Endothelial cell of umbilical vein (primary cell): ENCODE data around the gene SPAG16. TPM values are rescaled to one million over a fixed set of nuclear protein-coding genes. Genes with fewer than 3 reads are reported as not detected.

Experiments
- BruUV-seq: library from RNA; stranded (reverse); fragments of 400-500 nt; replicated peaks from 2 replicates; lab custom pipeline; 2021; lab: Mats Ljungman, UMichigan
- CTCF ChIA-PET: fragments of 300-600, 350-600 bp; sonication (Branson Sonifier 250); formaldehyde crosslinking; loops from one replicate; lab custom pipeline; 2021; ENCODE audit warnings: antibody characterized with exemption, inconsistent platforms; lab: Charles Lee
- POLR2A ChIA-PET: fragments of 300-600, 350-600 bp; sonication (Branson Sonifier 250); formaldehyde crosslinking; loops from one replicate; lab custom pipeline; 2021; ENCODE audit warnings: antibody characterized with exemption, inconsistent platforms; lab: Charles Lee
- DNase-seq: peaks from one replicate; pipeline ENCODE4 v3.0.0-alpha.2; 2011; ENCODE audit warnings: low read depth, low spot score
- FAIRE-seq: peaks from 2 replicates; lab custom pipeline; 2011; peaks lifted over from hg19 to GRCh38; lab: Jason Lieb, UNC
- H2AFZ ChIP-seq: 2 replicates; pipeline ENCODE4 v1.6.0; 2012; ENCODE audit warnings: low read depth, low read length, control low read depth, inconsistent platforms
- H3K27ac ChIP-seq: 2 replicates; pipeline ENCODE4 v1.5.1; 2011; ENCODE audit warnings: low read depth, mild to moderate bottlenecking, control low read depth, low read length, moderate library complexity; ENCODE audit not compliant: insufficient read depth
- H3K27me3 ChIP-seq, 2 experiments: 2 replicates each; pipeline versions ENCODE4 v1.6.0 to v1.6.1; 2011; ENCODE audit warnings: low read length in 2 of 2, mixed read lengths in 1 of 2; ENCODE audit not compliant: control insufficient read depth in 2 of 2, insufficient read depth in 2 of 2
- H3K36me3 ChIP-seq, 2 experiments: 2 replicates in 1 of 2; 3 replicates in 1 of 2; pipeline ENCODE4 v1.5.1; 2011; ENCODE audit warnings: low read length in 2 of 2, mild to moderate bottlenecking in 1 of 2, moderate library complexity in 1 of 2; ENCODE audit not compliant: control insufficient read depth in 2 of 2, insufficient read depth in 2 of 2; ENCODE audit errors: extremely low read depth in 1 of 2
- H3K4me1 ChIP-seq: 3 replicates; pipeline ENCODE4 v1.5.1; 2011; ENCODE audit warnings: mild to moderate bottlenecking, low read length; ENCODE audit not compliant: control insufficient read depth, insufficient read depth; ENCODE audit errors: extremely low read depth
- H3K4me2 ChIP-seq: 2 replicates; pipeline ENCODE4 v1.6.1; 2011; ENCODE audit warnings: low read length, control low read depth, mixed read lengths; ENCODE audit not compliant: insufficient read depth
- H3K4me3 ChIP-seq, 3 experiments: fragments of 200-600 bp in 1 of 3; sonication (generic), shearing (Covaris generic) in 1 of 3; replicated peaks in 1 of 3; 2 replicates each; pipeline ENCODE4 v1.5.1; 2011 to 2016; ENCODE audit warnings: control low read depth in 3 of 3, low read length in 3 of 3, mild to moderate bottlenecking in 2 of 3, inconsistent platforms in 1 of 3, low read depth in 1 of 3, moderate library complexity in 1 of 3; ENCODE audit not compliant: insufficient read depth in 1 of 3
- H3K79me2 ChIP-seq: 2 replicates; pipeline ENCODE4 v1.6.0; 2012; ENCODE audit warnings: low read length, inconsistent platforms; ENCODE audit not compliant: control insufficient read depth, insufficient read depth
- H3K9ac ChIP-seq: replicated peaks from 2 replicates; pipeline ENCODE3; 2011; ENCODE audit warnings: low read length, control low read depth; ENCODE audit not compliant: insufficient read depth; ENCODE audit errors: extremely low read depth
- H3K9me1 ChIP-seq: replicated peaks from 3 replicates; pipeline ENCODE4 v1.6.0; 2011; ENCODE audit warnings: mild to moderate bottlenecking, low read length; ENCODE audit not compliant: control insufficient read depth, insufficient read depth; ENCODE audit errors: extremely low read depth
- H3K9me3 ChIP-seq: replicated peaks from 2 replicates; pipeline ENCODE4 v1.5.1; 2012; ENCODE audit warnings: low read length, inconsistent platforms; ENCODE audit not compliant: control insufficient read depth, insufficient read depth
- H4K20me1 ChIP-seq: replicated peaks from 2 replicates; pipeline ENCODE3; 2011; ENCODE audit warnings: mild to moderate bottlenecking, low read length; ENCODE audit not compliant: control insufficient read depth, insufficient read depth; ENCODE audit errors: extremely low read depth
- EZH2 ChIP-seq: IDR thresholded peaks from 2 replicates; pipeline ENCODE4 v1.6.1; 2012; ENCODE audit warnings: borderline replicate concordance, low read depth, mild to moderate bottlenecking, moderate library complexity, low read length, inconsistent platforms; ENCODE audit not compliant: severe bottlenecking
- FOS ChIP-seq: IDR thresholded peaks from 2 replicates; pipeline ENCODE4 v1.6.1; 2011; ENCODE audit warnings: mild to moderate bottlenecking, low read length, moderate library complexity, borderline replicate concordance; ENCODE audit not compliant: insufficient read depth
- GATA2 ChIP-seq: IDR thresholded peaks from 2 replicates; pipeline ENCODE4 v1.7.0; 2011; ENCODE audit warnings: low read depth, mild to moderate bottlenecking, moderate library complexity, mixed read lengths, low read length; ENCODE audit not compliant: insufficient read length, insufficient read depth
- JUN ChIP-seq: IDR thresholded peaks from 2 replicates; pipeline ENCODE4 v1.6.1; 2011; ENCODE audit warnings: borderline replicate concordance, low read depth; ENCODE audit not compliant: insufficient read length, insufficient read depth
- MYC ChIP-seq: IDR thresholded peaks from one replicate; pipeline ENCODE4 v1.6.1; 2011; ENCODE audit warnings: mild to moderate bottlenecking, low read depth, low read length
- POLR2A ChIP-seq: IDR thresholded peaks from 2 replicates; pipeline ENCODE4 v1.6.1; 2012; ENCODE audit warnings: low read depth, mild to moderate bottlenecking, control low read depth, low read length
- POLR2AphosphoS5 ChIP-seq: IDR thresholded peaks from 2 replicates; pipeline ENCODE4 v1.6.1; 2012; ENCODE audit warnings: low read depth, mild to moderate bottlenecking, control low read depth, low read length, moderate library complexity; ENCODE audit not compliant: insufficient read depth
- dilution Hi-C: fragments of 300-500 bp; cut with MboI; formaldehyde crosslinking; loops from one replicate; pipeline ENCODE4 v1.15.0; 2019; ENCODE audit warnings: low sequenced_read_pairs; ENCODE audit not compliant: extremely low pct_ligation_motif_present
- intact Hi-C: fragments of 100-400 bp; cut with micrococcal nuclease; formaldehyde crosslinking; loops from one replicate; pipeline ENCODE4 v1.10.0; 2022
- polyA plus RNA-seq, 4 experiments: library from polyadenylated mRNA; depleted of rRNA in 3 of 4; stranded (reverse) in 3 of 4; unstranded in 1 of 4; fragments of >200 nt; gene quantifications; 2 replicates each; pipeline versions ENCODE4 v1.2.1 to v1.2.3, GENCODE V29; 2011 to 2012; ENCODE audit warnings: missing spikeins in 1 of 4
- total RNA-seq: library from RNA; stranded (reverse); gene quantifications from 2 replicates; pipeline ENCODE4 v1.2.3, GENCODE V29; 2021
- TF ChIP-seq, protein P1 (sequence below), 2 donors: IDR thresholded peaks; 1 replicate in 1 of 2; 2 replicates in 1 of 2; pipeline ENCODE4 v1.5.1; 2011; ENCODE audit warnings: low read length in 2 of 2, mild to moderate bottlenecking in 2 of 2, moderate library complexity in 2 of 2, control low read depth in 1 of 2, inconsistent platforms in 1 of 2, low read depth in 1 of 2; ENCODE audit not compliant: insufficient read depth in 1 of 2; ENCODE audit errors: extremely low read depth in 1 of 2
- TF ChIP-seq, protein P2 (sequence below): IDR thresholded peaks from 2 replicates; pipeline ENCODE4 v1.6.1; 2011; ENCODE audit not compliant: insufficient read depth, insufficient read length

Gene SPAG16
- total and polyA plus RNA-seq, 2 donors (not counting 3 experiments of a cell fraction or from before 2014, with no cell fraction given): 4.0 to 7.7 TPM

- Histone ChIP-seq H3K4me1 (no peaks in the 10 kb centered on the region), H3K9me3 (no peaks in the 10 kb centered on the region), H3K9ac (no peak overlapping the region), H3K9me1 (no peaks in the 10 kb centered on the region), H3K36me3 (no peaks in the 10 kb centered on the region), H3K27ac (no peak overlapping the region), H4K20me1 (no peaks in the 10 kb centered on the region), H3K4me2 (no peak overlapping the region), H3K4me3 (no peak overlapping the region), H2AFZ (no peak overlapping the region), H3K27me3 (no peaks in the 10 kb centered on the region), H3K79me2 (no peaks in the 10 kb centered on the region)
- POLR2A ChIA-PET: no interaction called here
- DNase-seq: no peak
- dilution Hi-C loops: no loop called here
- intact Hi-C loops: no loop called here
- no TSS peak for BruUV-seq
- no peak for TF ChIP-seq POLR2A
- TF ChIP-seq, protein P1, sequence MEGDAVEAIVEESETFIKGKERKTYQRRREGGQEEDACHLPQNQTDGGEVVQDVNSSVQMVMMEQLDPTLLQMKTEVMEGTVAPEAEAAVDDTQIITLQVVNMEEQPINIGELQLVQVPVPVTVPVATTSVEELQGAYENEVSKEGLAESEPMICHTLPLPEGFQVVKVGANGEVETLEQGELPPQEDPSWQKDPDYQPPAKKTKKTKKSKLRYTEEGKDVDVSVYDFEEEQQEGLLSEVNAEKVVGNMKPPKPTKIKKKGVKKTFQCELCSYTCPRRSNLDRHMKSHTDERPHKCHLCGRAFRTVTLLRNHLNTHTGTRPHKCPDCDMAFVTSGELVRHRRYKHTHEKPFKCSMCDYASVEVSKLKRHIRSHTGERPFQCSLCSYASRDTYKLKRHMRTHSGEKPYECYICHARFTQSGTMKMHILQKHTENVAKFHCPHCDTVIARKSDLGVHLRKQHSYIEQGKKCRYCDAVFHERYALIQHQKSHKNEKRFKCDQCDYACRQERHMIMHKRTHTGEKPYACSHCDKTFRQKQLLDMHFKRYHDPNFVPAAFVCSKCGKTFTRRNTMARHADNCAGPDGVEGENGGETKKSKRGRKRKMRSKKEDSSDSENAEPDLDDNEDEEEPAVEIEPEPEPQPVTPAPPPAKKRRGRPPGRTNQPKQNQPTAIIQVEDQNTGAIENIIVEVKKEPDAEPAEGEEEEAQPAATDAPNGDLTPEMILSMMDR (IDR thresholded peaks at IDR 0.05; ENCODE audit: extremely low read depth in 1 of 2, insufficient read depth in 1 of 2, low read depth in 1 of 2, low read length in 2 of 2): no peak
- no peak for TF ChIP-seq POLR2AphosphoS5
- TF ChIP-seq, protein P2, sequence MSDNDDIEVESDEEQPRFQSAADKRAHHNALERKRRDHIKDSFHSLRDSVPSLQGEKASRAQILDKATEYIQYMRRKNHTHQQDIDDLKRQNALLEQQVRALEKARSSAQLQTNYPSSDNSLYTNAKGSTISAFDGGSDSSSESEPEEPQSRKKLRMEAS: no peak
- no peak for TF ChIP-seq MYC
- no peak for TF ChIP-seq EZH2
- TF ChIP-seq GATA2: no peak
- TF ChIP-seq JUN: no peak
- TF ChIP-seq FOS: no peak
- CTCF ChIA-PET: no interaction called here
- FAIRE-seq: no peak
These were observed 25.0 kb upstream of the SPAG16 start for GRCh38 chr2:213259266-213259665.
